ENCODE data around the gene RPS6KB2. TPM values are rescaled to one million over a fixed set of nuclear protein-coding genes. Genes with fewer than 3 reads are reported as not detected.
A peak's percentile ranks its signal among the peaks of the same experiment; 100 is the strongest.

Gene RPS6KB2
- total and polyA plus RNA-seq, 10 of the 15 experiments (the other 5 are each of a cell fraction or from before 2014, with no cell fraction given), result 0.39 to 101 (median 58.4) TPM

- FAIRE-seq (peak; percentile 95), ATAC-seq (peak; percentile 93), DNase-seq (ENCODE audit: low read depth, low spot score) (no peak)
- Histone ChIP-seq H3K36me3 (ENCODE audit: control insufficient read depth in 2 of 2, insufficient read depth in 2 of 2, low read length in 1 of 2) (no peaks in the 10 kb centered on the region), H4K20me1 (ENCODE audit: control insufficient read depth, insufficient read depth) (no peaks in the 10 kb centered on the region), H3K9me3 (replicated peaks; ENCODE audit: control insufficient read depth, insufficient read depth, low read length) (no peaks in the 10 kb centered on the region), H3K79me2 (ENCODE audit: control insufficient read depth, insufficient read depth, low read length) (no peaks in the 10 kb centered on the region), H3K27ac (ENCODE audit: control insufficient read depth, insufficient read depth) (no peak overlapping the region), H3K4me2 (ENCODE audit: control insufficient read depth, insufficient read depth) (no peak overlapping the region), H3K4me1 (ENCODE audit: control insufficient read depth, insufficient read depth, low read length) (peaks cover 19% of the 10 kb centered on the region), H3K4me3 (no peak overlapping the region), H3K9ac (ENCODE audit: control insufficient read depth, insufficient read depth, low read length) (no peak overlapping the region), H3K27me3 (replicated peaks in 1 of 2; ENCODE audit: control insufficient read depth in 2 of 2, insufficient read depth in 2 of 2, low read length in 1 of 2) (peaks cover 0 to 3% of the 10 kb centered on the region in 2 experiments; a peak in 2 of 4 replicates), H2AFZ (ENCODE audit: control insufficient read depth, low read depth, low read length) (peak overlapping the region; percentile 35)
- POLR2A ChIA-PET, result interaction anchor here (0.6 to 8.4 kb wide), 13 partner anchors 9 to 517 kb away, joined by 3 to 183 read pairs (median 4); partner anchors contain the start of genes CLCF1, POLD4, PPP1CA and RAD9A
- intact Hi-C loops (cut with micrococcal nuclease; ENCODE audit: unreplicated experiment), result loop anchor here (1.0 to 2.0 kb wide), 4 partner anchors 25 to 120 kb away; no protein-coding TSS in a partner anchor
- RAD21 ChIA-PET (ENCODE audit: unreplicated experiment), result interaction anchor here (0.8 to 15.0 kb wide), 26 partner anchors 9 to 301 kb away, joined by 3 to 525 read pairs (median 6); partner anchors contain the start of genes PITPNM1, POLD4, PPP1CA and RAD9A
- WGBS (ENCODE audit: insufficient coverage, insufficient replicate concordance, low lambda C conversion rate, missing lambda C conversion rate), result 41% methylated on average over 16 of the region's 16 CpGs
- no TSS peak for BruUV-seq (replicated peaks)
- in situ Hi-C loops (cut with MboI), result loop anchor here (5.0 kb wide), 1 partner anchor 120 kb away; no protein-coding TSS in a partner anchor
- SMC1A ChIA-PET (ENCODE audit: uncharacterized antibody, unreplicated experiment), result interaction anchor here (0.6 to 21.3 kb wide), 21 partner anchors 8 to 549 kb away, joined by 3 to 646 read pairs (median 4); partner anchors contain the start of genes ANKRD13D, CLCF1, POLD4 and TBC1D10C
- CTCF ChIA-PET, result interaction anchor here (0.5 to 25.5 kb wide), 35 partner anchors 9 to 328 kb away, joined by 3 to 1301 read pairs (median 5); partner anchors contain the start of genes AIP, ANKRD13D, CLCF1 and GRK2
- TF ChIP-seq CBFB (IDR thresholded peaks at IDR 0.05; ENCODE audit: low read depth) (no peak), SMC3 (IDR thresholded peaks at IDR 0.05; ENCODE audit: borderline replicate concordance, low read length) (peak; percentile 100), TBL1XR1 (IDR thresholded peaks at IDR 0.05; ENCODE audit: low read depth, low read length) (0 out of 2 replicates have a peak, but pooled peaks have one; percentile 39), DPF2 (IDR thresholded peaks at IDR 0.05) (no peak), YY1 (IDR thresholded peaks at IDR 0.05; ENCODE audit: low read depth, low read length) (peak; percentile 82), HDAC2 (IDR thresholded peaks at IDR 0.05) (no peak), SUZ12 (IDR thresholded peaks at IDR 0.05; ENCODE audit: unreplicated experiment) (no peak), STAT3 (IDR thresholded peaks at IDR 0.05; ENCODE audit: low read depth, low read length) (no peak), BCL11A (IDR thresholded peaks at IDR 0.05; ENCODE audit: low read depth, low read length) (no peak), CEBPB (IDR thresholded peaks at IDR 0.05; ENCODE audit: borderline replicate concordance in 1 of 2, low read depth in 2 of 2, low read length in 2 of 2) (no peak), RAD21 (IDR thresholded peaks at IDR 0.05; ENCODE audit: insufficient read depth, low read depth, low read length) (peak; percentile 99), IKZF1 (conservative IDR thresholded peaks at IDR 0.05) (peak; percentile 33), CREM (IDR thresholded peaks at IDR 0.05; ENCODE audit: low read depth) (no peak), BCL3 (IDR thresholded peaks at IDR 0.05; ENCODE audit: borderline replicate concordance, insufficient read depth, low read depth, low read length, poor library complexity, severe bottlenecking) (no peak), TCF12 (IDR thresholded peaks at IDR 0.05; ENCODE audit: low read depth, low read length) (no peak), MEF2A (IDR thresholded peaks at IDR 0.05; ENCODE audit: insufficient read depth, low read depth, low read length) (no peak), HCFC1 (IDR thresholded peaks at IDR 0.05; ENCODE audit: low read length) (no peak), EED (IDR thresholded peaks at IDR 0.05; ENCODE audit: low read depth) (no peak), SIN3A (IDR thresholded peaks at IDR 0.05; ENCODE audit: low read depth, low read length) (no peak)
- TF ChIP-seq, protein P1, sequence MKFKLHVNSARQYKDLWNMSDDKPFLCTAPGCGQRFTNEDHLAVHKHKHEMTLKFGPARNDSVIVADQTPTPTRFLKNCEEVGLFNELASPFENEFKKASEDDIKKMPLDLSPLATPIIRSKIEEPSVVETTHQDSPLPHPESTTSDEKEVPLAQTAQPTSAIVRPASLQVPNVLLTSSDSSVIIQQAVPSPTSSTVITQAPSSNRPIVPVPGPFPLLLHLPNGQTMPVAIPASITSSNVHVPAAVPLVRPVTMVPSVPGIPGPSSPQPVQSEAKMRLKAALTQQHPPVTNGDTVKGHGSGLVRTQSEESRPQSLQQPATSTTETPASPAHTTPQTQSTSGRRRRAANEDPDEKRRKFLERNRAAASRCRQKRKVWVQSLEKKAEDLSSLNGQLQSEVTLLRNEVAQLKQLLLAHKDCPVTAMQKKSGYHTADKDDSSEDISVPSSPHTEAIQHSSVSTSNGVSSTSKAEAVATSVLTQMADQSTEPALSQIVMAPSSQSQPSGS (IDR thresholded peaks at IDR 0.05; ENCODE audit: low read length), result no peak
- TF ChIP-seq, protein P2, sequence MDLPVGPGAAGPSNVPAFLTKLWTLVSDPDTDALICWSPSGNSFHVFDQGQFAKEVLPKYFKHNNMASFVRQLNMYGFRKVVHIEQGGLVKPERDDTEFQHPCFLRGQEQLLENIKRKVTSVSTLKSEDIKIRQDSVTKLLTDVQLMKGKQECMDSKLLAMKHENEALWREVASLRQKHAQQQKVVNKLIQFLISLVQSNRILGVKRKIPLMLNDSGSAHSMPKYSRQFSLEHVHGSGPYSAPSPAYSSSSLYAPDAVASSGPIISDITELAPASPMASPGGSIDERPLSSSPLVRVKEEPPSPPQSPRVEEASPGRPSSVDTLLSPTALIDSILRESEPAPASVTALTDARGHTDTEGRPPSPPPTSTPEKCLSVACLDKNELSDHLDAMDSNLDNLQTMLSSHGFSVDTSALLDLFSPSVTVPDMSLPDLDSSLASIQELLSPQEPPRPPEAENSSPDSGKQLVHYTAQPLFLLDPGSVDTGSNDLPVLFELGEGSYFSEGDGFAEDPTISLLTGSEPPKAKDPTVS (IDR thresholded peaks at IDR 0.05; ENCODE audit: low read depth, low read length), result no peak
Measured at GRCh38 chr11:67382276-67383136, 45.8 kb upstream of the RPS6KB2 start.
